ENCODE data around the gene PIAS1. TPM values are rescaled to one million over a fixed set of nuclear protein-coding genes. Genes with fewer than 3 reads are reported as not detected.
A peak's percentile ranks its signal among the peaks of the same experiment; 100 is the strongest.

PIAS1 gene
- total and polyA plus RNA-seq, 9 of the 15 experiments (the other 6 are each of a cell fraction or from before 2014, with no cell fraction given) = 18.0 to 59.1 (median 28.5) TPM

DNA sequence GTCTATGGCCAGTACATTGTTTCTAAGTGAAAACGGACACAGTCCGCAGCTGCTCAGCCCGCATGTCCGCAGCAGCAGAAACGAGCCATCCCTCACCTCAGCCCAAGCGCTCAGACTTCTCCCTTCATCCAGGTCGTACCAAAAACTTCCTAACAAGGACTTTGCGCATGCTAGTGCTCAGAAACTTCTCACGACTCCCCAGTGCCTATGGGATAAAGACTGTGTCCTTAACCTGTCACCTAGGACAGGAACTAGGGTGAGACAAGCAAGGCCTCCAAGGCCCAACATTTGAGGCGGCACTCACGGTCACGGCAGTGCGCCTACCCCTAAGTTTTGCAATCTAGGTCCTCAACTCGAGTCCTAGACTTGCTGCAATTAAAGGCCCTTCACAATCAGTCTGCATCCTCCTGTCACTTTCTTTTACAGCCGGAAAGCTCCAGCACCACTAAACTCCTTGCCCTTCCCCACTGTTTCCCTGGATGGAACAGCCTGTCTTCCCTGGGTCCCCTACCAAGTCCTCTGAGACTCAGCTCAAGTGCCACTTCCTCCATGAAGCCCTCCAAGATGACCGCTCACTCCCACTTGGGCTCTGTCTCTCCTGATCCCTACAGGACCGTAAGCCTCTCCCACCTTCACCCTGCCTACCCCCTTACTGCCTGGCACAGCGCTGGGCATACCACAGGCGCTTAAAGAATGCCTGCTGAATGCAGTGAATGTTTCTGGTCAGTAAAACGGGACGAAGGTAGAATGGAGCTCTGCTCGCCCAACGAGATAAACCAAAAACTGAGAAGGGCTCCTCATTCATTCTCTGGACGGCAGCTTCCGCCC, 174.2 kb downstream of the PIAS1 start (continued):
- TF ChIP-seq, protein P1, sequence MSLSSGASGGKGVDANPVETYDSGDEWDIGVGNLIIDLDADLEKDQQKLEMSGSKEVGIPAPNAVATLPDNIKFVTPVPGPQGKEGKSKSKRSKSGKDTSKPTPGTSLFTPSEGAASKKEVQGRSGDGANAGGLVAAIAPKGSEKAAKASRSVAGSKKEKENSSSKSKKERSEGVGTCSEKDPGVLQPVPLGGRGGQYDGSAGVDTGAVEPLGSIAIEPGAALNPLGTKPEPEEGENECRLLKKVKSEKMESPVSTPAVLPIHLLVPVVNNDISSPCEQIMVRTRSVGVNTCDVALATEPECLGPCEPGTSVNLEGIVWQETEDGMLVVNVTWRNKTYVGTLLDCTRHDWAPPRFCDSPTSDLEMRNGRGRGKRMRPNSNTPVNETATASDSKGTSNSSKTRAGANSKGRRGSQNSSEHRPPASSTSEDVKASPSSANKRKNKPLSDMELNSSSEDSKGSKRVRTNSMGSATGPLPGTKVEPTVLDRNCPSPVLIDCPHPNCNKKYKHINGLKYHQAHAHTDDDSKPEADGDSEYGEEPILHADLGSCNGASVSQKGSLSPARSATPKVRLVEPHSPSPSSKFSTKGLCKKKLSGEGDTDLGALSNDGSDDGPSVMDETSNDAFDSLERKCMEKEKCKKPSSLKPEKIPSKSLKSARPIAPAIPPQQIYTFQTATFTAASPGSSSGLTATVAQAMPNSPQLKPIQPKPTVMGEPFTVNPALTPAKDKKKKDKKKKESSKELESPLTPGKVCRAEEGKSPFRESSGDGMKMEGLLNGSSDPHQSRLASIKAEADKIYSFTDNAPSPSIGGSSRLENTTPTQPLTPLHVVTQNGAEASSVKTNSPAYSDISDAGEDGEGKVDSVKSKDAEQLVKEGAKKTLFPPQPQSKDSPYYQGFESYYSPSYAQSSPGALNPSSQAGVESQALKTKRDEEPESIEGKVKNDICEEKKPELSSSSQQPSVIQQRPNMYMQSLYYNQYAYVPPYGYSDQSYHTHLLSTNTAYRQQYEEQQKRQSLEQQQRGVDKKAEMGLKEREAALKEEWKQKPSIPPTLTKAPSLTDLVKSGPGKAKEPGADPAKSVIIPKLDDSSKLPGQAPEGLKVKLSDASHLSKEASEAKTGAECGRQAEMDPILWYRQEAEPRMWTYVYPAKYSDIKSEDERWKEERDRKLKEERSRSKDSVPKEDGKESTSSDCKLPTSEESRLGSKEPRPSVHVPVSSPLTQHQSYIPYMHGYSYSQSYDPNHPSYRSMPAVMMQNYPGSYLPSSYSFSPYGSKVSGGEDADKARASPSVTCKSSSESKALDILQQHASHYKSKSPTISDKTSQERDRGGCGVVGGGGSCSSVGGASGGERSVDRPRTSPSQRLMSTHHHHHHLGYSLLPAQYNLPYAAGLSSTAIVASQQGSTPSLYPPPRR (CRISPR knock-in tag; IDR thresholded peaks at IDR 0.05; ENCODE audit: borderline replicate concordance) = no peak
- TF ChIP-seq TEAD4 (IDR thresholded peaks at IDR 0.05; ENCODE audit: low read length) (peak; percentile 4; the same call in 1 of the 2 replicates), TEAD4 (CRISPR knock-in tag; IDR thresholded peaks at IDR 0.05; ENCODE audit: borderline replicate concordance) (no peak), SRSF1 (IDR thresholded peaks at IDR 0.05; ENCODE audit: low read depth, low read length) (no peak), ZFPM2 (CRISPR knock-in tag; IDR thresholded peaks at IDR 0.05) (no peak), XRCC5 (IDR thresholded peaks at IDR 0.05; ENCODE audit: low read depth, low read length) (peak; percentile 41; the same call in 1 of the 2 replicates), PCBP1 (IDR thresholded peaks at IDR 0.05; ENCODE audit: low read depth, low read length, poor library complexity, severe bottlenecking) (no peak), HNRNPL (IDR thresholded peaks at IDR 0.05; ENCODE audit: low read depth, low read length) (no peak), CBX1 (IDR thresholded peaks at IDR 0.05; ENCODE audit: low read depth) (0 out of 2 replicates have a peak, but pooled peaks have one; percentile 38), ILF3 (IDR thresholded peaks at IDR 0.05; ENCODE audit: borderline replicate concordance) (no peak), PTBP1 (IDR thresholded peaks at IDR 0.05; ENCODE audit: low read depth, low read length) (peak; percentile 92), JUN (IDR thresholded peaks at IDR 0.05; ENCODE audit: borderline replicate concordance, low read depth, low read length) (no peak), JUN (CRISPR knock-in tag; IDR thresholded peaks at IDR 0.05; ENCODE audit: borderline replicate concordance) (no peak), ZNF436 (CRISPR knock-in tag; IDR thresholded peaks at IDR 0.05) (peak; percentile 98), POLR3G (IDR thresholded peaks at IDR 0.05; ENCODE audit: extremely low read depth, insufficient read length, insufficient replicate concordance) (no peak), NR2C2 (CRISPR knock-in tag; IDR thresholded peaks at IDR 0.05) (no peak), NR2C2 (tag; IDR thresholded peaks at IDR 0.05) (no peak), ZNF212 (CRISPR knock-in tag; IDR thresholded peaks at IDR 0.05) (no peak), ZNF699 (CRISPR knock-in tag; IDR thresholded peaks at IDR 0.05; ENCODE audit: insufficient replicate concordance) (no peak), ZNF121 (CRISPR knock-in tag; conservative IDR thresholded peaks at IDR 0.05) (no peak), ZNF347 (CRISPR knock-in tag; IDR thresholded peaks at IDR 0.05; ENCODE audit: low read depth) (no peak), HDAC2 (IDR thresholded peaks at IDR 0.05) (peak; percentile 94), SUPT5H (IDR thresholded peaks at IDR 0.05) (no peak)
- TF ChIP-seq, protein P2, sequence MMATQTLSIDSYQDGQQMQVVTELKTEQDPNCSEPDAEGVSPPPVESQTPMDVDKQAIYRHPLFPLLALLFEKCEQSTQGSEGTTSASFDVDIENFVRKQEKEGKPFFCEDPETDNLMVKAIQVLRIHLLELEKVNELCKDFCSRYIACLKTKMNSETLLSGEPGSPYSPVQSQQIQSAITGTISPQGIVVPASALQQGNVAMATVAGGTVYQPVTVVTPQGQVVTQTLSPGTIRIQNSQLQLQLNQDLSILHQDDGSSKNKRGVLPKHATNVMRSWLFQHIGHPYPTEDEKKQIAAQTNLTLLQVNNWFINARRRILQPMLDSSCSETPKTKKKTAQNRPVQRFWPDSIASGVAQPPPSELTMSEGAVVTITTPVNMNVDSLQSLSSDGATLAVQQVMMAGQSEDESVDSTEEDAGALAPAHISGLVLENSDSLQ (IDR thresholded peaks at IDR 0.05) = no peak

Data from K562 (cell line).